GM18517 (cell line): Measurements from ENCODE around the gene DTD1.

Experiments
- ATAC-seq: cut with Tn5 transposase; IDR thresholded peaks from one replicate; pipeline ENCODE4 v1.9.1; 2021; ENCODE audit warnings: mild to moderate bottlenecking, moderate library complexity; ENCODE audit not compliant: unreplicated experiment

The DTD1 gene

GRCh38 chr20:18657575-18657974 is 69.7 kb downstream of the DTD1 start:
- ATAC-seq = no peak

- ATAC-seq = peak; percentile 48
Measured at GRCh38 chr20:18662279-18663040, 74.6 kb downstream of the DTD1 start.

- ATAC-seq = no peak
Measured at GRCh38 chr20:18663932-18664331, 76.1 kb downstream of the DTD1 start.

GRCh38 chr20:18665135-18665534 is 77.3 kb downstream of the DTD1 start:
- no peak for ATAC-seq

GRCh38 chr20:18666803-18667415 is 79.1 kb downstream of the DTD1 start:
- ATAC-seq = no peak

- ATAC-seq = no peak
Measured at GRCh38 chr20:18669241-18670019, 81.6 kb downstream of the DTD1 start.

GRCh38 chr20:18671203-18671710 is 83.4 kb downstream of the DTD1 start:
- no peak for ATAC-seq

GRCh38 chr20:18672834-18673233 is 85.0 kb downstream of the DTD1 start:
- no peak for ATAC-seq

- no peak for ATAC-seq
Measured at GRCh38 chr20:18676396-18676795, 88.5 kb downstream of the DTD1 start.

- no peak for ATAC-seq
Measured at GRCh38 chr20:18677126-18677525, 89.3 kb downstream of the DTD1 start.

- no peak for ATAC-seq
Measured at GRCh38 chr20:18678549-18679419, 90.9 kb downstream of the DTD1 start.

- no peak for ATAC-seq
Measured at GRCh38 chr20:18683839-18684238, 96.0 kb downstream of the DTD1 start.

GRCh38 chr20:18684775-18685174 is 96.9 kb downstream of the DTD1 start:
- ATAC-seq = no peak

GRCh38 chr20:18685406-18685805 is 97.6 kb downstream of the DTD1 start:
- no peak for ATAC-seq

- no peak for ATAC-seq
Measured at GRCh38 chr20:18686696-18687095, 98.8 kb downstream of the DTD1 start.

- ATAC-seq = no peak
Measured at GRCh38 chr20:18688676-18689075, 100.8 kb downstream of the DTD1 start.

- ATAC-seq = no peak
Measured at GRCh38 chr20:18689557-18689956, 101.7 kb downstream of the DTD1 start.

- ATAC-seq = no peak
Measured at GRCh38 chr20:18692447-18692846, 104.6 kb downstream of the DTD1 start.

GRCh38 chr20:18694071-18694470 is 106.2 kb downstream of the DTD1 start:
- ATAC-seq = no peak

GRCh38 chr20:18695175-18695574 is 107.3 kb downstream of the DTD1 start:
- no peak for ATAC-seq
